T-helper 1 cell treated with Interleukin-12 subunit alpha and Interleukin-12 subunit beta and Interleukin-4 antibody, amounts not matched to agents 30 μg/mL and 1 μg/mL, for 36 hours (primary cell): ENCODE results near the gene DUOX2.
A peak's percentile ranks its signal among the peaks of the same experiment; 100 is the strongest.

Source experiments
- H3K27ac Mint-ChIP-seq: one replicate; pipeline ENCODE4 v1.8.0; 2021; ENCODE audit warnings: mild to moderate bottlenecking, mixed read lengths
- H3K27me3 Mint-ChIP-seq: one replicate; pipeline ENCODE4 v1.8.0; 2021; ENCODE audit warnings: low read depth, mixed read lengths
- H3K36me3 Mint-ChIP-seq: one replicate; pipeline ENCODE4 v1.8.0; 2021; ENCODE audit warnings: low read depth, mixed read lengths
- H3K4me1 Mint-ChIP-seq: one replicate; pipeline ENCODE4 v1.8.0; 2021; ENCODE audit warnings: low read depth, mixed read lengths
- H3K4me3 Mint-ChIP-seq: one replicate; pipeline ENCODE4 v1.8.0; 2021; ENCODE audit warnings: mild to moderate bottlenecking, moderate library complexity, mixed read lengths
- H3K9me3 Mint-ChIP-seq: one replicate; pipeline ENCODE4 v1.8.0; 2021; ENCODE audit warnings: mixed read lengths

DUOX2 gene

GRCh38 chr15:45117308-45118130 lies 3.5 kb upstream of the DUOX2 start:
- Mint-ChIP-seq H3K4me3 (peak overlapping the region; percentile 67), H3K36me3 (peaks cover 1% of the 10 kb centered on the region), H3K4me1 (peaks cover 13% of the 10 kb centered on the region), H3K27me3 (peaks cover 61% of the 10 kb centered on the region), H3K27ac (peak overlapping the region; percentile 37), H3K9me3 (no peaks in the 10 kb centered on the region)

GRCh38 chr15:45116482-45117307 lies 2.7 kb upstream of the DUOX2 start:
- Mint-ChIP-seq H3K4me3 (no peak overlapping the region), H3K9me3 (no peaks in the 10 kb centered on the region), H3K4me1 (peaks cover 17% of the 10 kb centered on the region), H3K27ac (no peak overlapping the region), H3K36me3 (peaks cover 1% of the 10 kb centered on the region), H3K27me3 (peaks cover 66% of the 10 kb centered on the region)

- H3K36me3 Mint-ChIP-seq = peaks cover 1% of the 10 kb centered on the region
- peaks cover 66% of the 10 kb centered on the region for H3K27me3 Mint-ChIP-seq
- H3K27ac Mint-ChIP-seq = no peak overlapping the region
- no peaks in the 10 kb centered on the region for H3K9me3 Mint-ChIP-seq
- peaks cover 17% of the 10 kb centered on the region for H3K4me1 Mint-ChIP-seq
- no peak overlapping the region for H3K4me3 Mint-ChIP-seq
Measured at GRCh38 chr15:45116006-45116481, 2.1 kb upstream of the DUOX2 start.

- peaks cover 70% of the 10 kb centered on the region for H3K27me3 Mint-ChIP-seq
- no peaks in the 10 kb centered on the region for H3K9me3 Mint-ChIP-seq
- H3K27ac Mint-ChIP-seq = no peak overlapping the region
- no peak overlapping the region for H3K4me3 Mint-ChIP-seq
- peaks cover 18% of the 10 kb centered on the region for H3K4me1 Mint-ChIP-seq
- peaks cover 1% of the 10 kb centered on the region for H3K36me3 Mint-ChIP-seq
Measured at GRCh38 chr15:45115312-45115820, 1.4 kb upstream of the DUOX2 start.

GRCh38 chr15:45114751-45115085 lies 746 bp upstream of the DUOX2 start:
- Mint-ChIP-seq H3K36me3 (peaks cover 1% of the 10 kb centered on the region), H3K4me1 (peaks cover 18% of the 10 kb centered on the region), H3K4me3 (no peak overlapping the region), H3K27me3 (peaks cover 77% of the 10 kb centered on the region), H3K27ac (no peak overlapping the region), H3K9me3 (no peaks in the 10 kb centered on the region)

GRCh38 chr15:45113380-45113990 lies 487 bp downstream of the DUOX2 start:
- Mint-ChIP-seq H3K9me3 (no peaks in the 10 kb centered on the region), H3K36me3 (peaks cover 1% of the 10 kb centered on the region), H3K27ac (no peak overlapping the region), H3K4me3 (no peak overlapping the region), H3K27me3 (peaks cover 88% of the 10 kb centered on the region), H3K4me1 (peaks cover 18% of the 10 kb centered on the region)

GRCh38 chr15:45112591-45113379 lies 1.2 kb downstream of the DUOX2 start:
- H3K27ac Mint-ChIP-seq = no peak overlapping the region
- no peaks in the 10 kb centered on the region for H3K9me3 Mint-ChIP-seq
- H3K27me3 Mint-ChIP-seq = peaks cover 81% of the 10 kb centered on the region
- H3K36me3 Mint-ChIP-seq = no peaks in the 10 kb centered on the region
- H3K4me3 Mint-ChIP-seq = peak overlapping the region; percentile 21
- H3K4me1 Mint-ChIP-seq = peaks cover 13% of the 10 kb centered on the region

GRCh38 chr15:45112143-45112590 lies 1.8 kb downstream of the DUOX2 start:
- Mint-ChIP-seq H3K27me3 (peaks cover 75% of the 10 kb centered on the region), H3K9me3 (no peaks in the 10 kb centered on the region), H3K4me1 (peaks cover 9% of the 10 kb centered on the region), H3K36me3 (no peaks in the 10 kb centered on the region), H3K27ac (peak overlapping the region; percentile 49), H3K4me3 (peak overlapping the region; percentile 21)

GRCh38 chr15:45111390-45112142 lies 2.4 kb downstream of the DUOX2 start:
- no peaks in the 10 kb centered on the region for H3K36me3 Mint-ChIP-seq

GRCh38 chr15:45110256-45110820 lies 3.6 kb downstream of the DUOX2 start:
- peaks cover 59% of the 10 kb centered on the region for H3K27me3 Mint-ChIP-seq
- no peak overlapping the region for H3K4me3 Mint-ChIP-seq
- peaks cover 9% of the 10 kb centered on the region for H3K4me1 Mint-ChIP-seq
- H3K27ac Mint-ChIP-seq = no peak overlapping the region
- H3K9me3 Mint-ChIP-seq = no peaks in the 10 kb centered on the region
- no peaks in the 10 kb centered on the region for H3K36me3 Mint-ChIP-seq

More at GRCh38 chr15:45111390-45112142, 2.4 kb downstream of the DUOX2 start:
- Mint-ChIP-seq H3K4me1 (peaks cover 9% of the 10 kb centered on the region), H3K27me3 (peaks cover 71% of the 10 kb centered on the region), H3K27ac (no peak overlapping the region), H3K9me3 (no peaks in the 10 kb centered on the region), H3K4me3 (no peak overlapping the region)

GRCh38 chr15:45107941-45108630 lies 5.9 kb downstream of the DUOX2 start:
- Mint-ChIP-seq H3K27me3 (peaks cover 41% of the 10 kb centered on the region), H3K36me3 (no peaks in the 10 kb centered on the region), H3K4me3 (no peak overlapping the region), H3K9me3 (no peaks in the 10 kb centered on the region), H3K27ac (no peak overlapping the region), H3K4me1 (peaks cover 5% of the 10 kb centered on the region)

- peaks cover 2% of the 10 kb centered on the region for H3K4me1 Mint-ChIP-seq
- no peak overlapping the region for H3K27ac Mint-ChIP-seq
- H3K4me3 Mint-ChIP-seq = no peak overlapping the region
- peaks cover 26% of the 10 kb centered on the region for H3K27me3 Mint-ChIP-seq
- no peaks in the 10 kb centered on the region for H3K36me3 Mint-ChIP-seq
- no peaks in the 10 kb centered on the region for H3K9me3 Mint-ChIP-seq
Measured at GRCh38 chr15:45106002-45106790, 7.8 kb downstream of the DUOX2 start.
